Measurements from ENCODE around the gene GNAZ.

Gene GNAZ

DNA sequence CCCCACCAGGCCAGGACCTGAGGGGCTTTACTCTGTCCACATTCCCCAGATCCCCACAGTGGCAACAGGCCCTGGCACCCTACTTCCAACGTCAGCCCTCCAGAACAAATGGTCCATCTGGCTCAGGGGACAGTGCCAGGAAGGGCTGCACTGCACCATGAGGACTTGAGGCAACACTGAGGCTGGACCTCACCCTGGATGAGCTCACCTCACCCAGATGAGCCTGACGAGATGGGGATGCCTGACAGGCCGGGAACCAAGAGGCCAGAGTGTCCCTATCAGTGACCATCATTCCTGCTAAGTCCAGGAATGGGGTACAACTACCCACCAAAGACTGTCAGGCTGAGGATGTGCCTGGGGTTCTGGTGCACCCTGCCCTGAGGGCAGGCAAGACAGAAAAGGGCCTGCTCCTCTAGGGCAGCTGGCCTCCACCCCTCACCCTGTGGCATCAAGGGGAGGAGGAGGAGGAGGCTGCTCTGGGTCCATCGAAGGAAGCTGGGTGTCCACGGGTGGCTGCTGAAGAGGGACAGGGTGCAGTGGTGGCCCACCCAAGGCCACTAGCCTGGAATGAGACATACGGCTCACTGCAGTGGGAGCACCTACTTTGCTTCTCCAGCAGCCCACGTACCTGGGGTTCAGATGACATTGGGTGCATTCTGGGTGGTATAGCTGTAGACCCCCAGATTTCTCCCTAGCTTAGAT is 56.9 kb downstream of the GNAZ start:
- no peak overlapping the region for H3K4me3 ChIP-seq (ENCODE audit: low read depth, low read length)
- TF ChIP-seq, protein P1, sequence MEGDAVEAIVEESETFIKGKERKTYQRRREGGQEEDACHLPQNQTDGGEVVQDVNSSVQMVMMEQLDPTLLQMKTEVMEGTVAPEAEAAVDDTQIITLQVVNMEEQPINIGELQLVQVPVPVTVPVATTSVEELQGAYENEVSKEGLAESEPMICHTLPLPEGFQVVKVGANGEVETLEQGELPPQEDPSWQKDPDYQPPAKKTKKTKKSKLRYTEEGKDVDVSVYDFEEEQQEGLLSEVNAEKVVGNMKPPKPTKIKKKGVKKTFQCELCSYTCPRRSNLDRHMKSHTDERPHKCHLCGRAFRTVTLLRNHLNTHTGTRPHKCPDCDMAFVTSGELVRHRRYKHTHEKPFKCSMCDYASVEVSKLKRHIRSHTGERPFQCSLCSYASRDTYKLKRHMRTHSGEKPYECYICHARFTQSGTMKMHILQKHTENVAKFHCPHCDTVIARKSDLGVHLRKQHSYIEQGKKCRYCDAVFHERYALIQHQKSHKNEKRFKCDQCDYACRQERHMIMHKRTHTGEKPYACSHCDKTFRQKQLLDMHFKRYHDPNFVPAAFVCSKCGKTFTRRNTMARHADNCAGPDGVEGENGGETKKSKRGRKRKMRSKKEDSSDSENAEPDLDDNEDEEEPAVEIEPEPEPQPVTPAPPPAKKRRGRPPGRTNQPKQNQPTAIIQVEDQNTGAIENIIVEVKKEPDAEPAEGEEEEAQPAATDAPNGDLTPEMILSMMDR (IDR thresholded peaks at IDR 0.05; ENCODE audit: low read depth, low read length, missing control alignments): no peak
- DNase-seq (ENCODE audit: low read depth): no peak

GRCh38 chr22:23127788-23128187 is 57.5 kb downstream of the GNAZ start:
- TF ChIP-seq, protein P1 (IDR thresholded peaks at IDR 0.05; ENCODE audit: low read depth, low read length, missing control alignments): no peak
- no peak for DNase-seq (ENCODE audit: low read depth)
- no peak overlapping the region for H3K4me3 ChIP-seq (ENCODE audit: low read depth, low read length)

DNA sequence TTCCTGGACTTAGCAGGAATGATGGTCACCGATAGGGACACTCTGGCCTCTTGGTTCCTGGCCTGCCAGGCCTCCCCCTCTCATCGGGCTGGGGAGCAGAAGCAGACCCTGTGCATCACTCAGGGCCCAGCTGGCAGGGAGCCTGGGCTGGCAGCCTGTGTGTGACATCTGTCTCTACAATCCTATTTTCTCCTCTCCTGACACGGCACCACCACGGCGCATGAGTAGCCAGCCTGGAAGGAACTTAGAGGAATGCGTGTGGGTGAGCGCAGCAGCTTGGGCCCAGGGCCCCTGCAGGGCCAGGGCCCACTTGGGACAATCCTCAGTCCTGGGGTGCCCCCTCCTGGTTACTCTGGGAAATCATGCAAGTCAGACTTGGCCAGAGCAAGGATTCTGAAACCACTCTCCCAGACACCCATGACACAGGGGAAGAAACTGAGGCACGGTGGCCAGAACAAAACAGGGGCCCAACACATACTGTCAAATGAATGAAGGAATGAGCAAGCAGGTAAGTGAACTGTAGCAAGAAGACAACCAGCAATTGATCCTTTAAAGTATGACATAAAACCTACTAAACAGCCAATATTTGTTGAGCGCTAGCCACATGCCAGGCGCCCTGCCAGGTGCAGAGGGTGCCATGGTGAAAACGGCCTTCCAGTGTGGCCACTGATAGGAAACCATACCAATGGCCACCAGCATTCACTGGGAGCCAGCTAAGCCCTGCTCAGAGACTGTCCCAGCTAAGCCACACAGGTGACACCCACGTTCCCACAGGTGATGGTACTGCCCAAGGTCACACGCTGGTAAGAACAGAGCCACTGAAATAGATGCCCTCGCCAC is 58.2 kb downstream of the GNAZ start:
- TF ChIP-seq, protein P1 (IDR thresholded peaks at IDR 0.05; ENCODE audit: low read depth, low read length, missing control alignments): peak; percentile 84
- no peak for DNase-seq (ENCODE audit: low read depth)

DNA sequence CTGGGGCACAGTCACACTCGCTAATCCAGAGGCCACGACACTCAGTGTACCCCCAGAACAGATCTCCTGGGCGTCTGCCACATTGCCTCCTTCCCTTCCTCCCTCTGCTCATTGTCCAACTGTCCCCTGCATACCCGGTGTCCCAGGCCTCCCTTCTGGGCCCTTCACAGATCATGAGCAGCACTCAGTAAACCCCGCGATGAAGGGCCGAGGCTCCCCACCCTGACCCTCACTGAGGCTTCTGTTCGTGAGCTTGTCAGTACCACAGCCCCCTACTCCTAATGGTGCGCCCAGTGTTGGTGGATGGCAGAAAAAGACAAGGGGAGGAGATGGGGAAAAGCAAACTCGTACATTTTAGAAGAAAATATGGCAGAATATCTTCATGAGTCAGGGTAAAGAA is 58.8 kb downstream of the GNAZ start:
- TF ChIP-seq, protein P1 (IDR thresholded peaks at IDR 0.05; ENCODE audit: low read depth, low read length, missing control alignments): no peak
- no peak for DNase-seq (ENCODE audit: low read depth)
- no peak overlapping the region for H3K4me3 ChIP-seq (ENCODE audit: low read depth, low read length)

More for the DNA sequence above, 58.2 kb downstream of the GNAZ start:
- H3K4me3 ChIP-seq (ENCODE audit: low read depth, low read length): no peak overlapping the region

DNA sequence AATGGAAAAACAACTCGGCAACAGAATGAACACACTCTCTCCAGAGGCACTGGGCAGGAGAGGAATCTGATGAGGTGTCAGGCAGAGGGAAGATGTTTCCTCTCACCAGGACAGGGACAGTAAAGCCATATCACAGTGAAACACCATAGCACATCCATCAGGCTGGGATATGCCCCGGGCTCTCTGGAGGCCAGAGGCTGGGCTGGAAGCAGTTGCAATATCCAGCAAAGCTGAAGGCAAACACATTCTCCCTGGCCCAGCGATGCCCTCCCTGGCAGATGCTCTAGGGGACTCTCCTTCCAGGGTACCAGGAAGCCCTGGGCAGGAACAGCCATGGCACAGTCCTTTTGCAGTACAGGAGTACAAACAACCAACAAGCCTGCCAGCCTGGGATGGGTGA is 60.4 kb downstream of the GNAZ start:
- no peak for DNase-seq (ENCODE audit: low read depth)
- TF ChIP-seq, protein P1 (IDR thresholded peaks at IDR 0.05; ENCODE audit: low read depth, low read length, missing control alignments): no peak
- no peak overlapping the region for H3K4me3 ChIP-seq (ENCODE audit: low read depth, low read length)

- DNase-seq (ENCODE audit: low read depth): no peak
- no peak overlapping the region for H3K4me3 ChIP-seq (ENCODE audit: low read depth, low read length)
- TF ChIP-seq, protein P1 (IDR thresholded peaks at IDR 0.05; ENCODE audit: low read depth, low read length, missing control alignments): no peak
These were observed 61.6 kb downstream of the GNAZ start for GRCh38 chr22:23131931-23132330.

Measured in GM12864 (cell line).